Mesodermal cell (in vitro differentiated cells): ENCODE measurements around the gene BTBD1. TPM values are rescaled to one million over a fixed set of nuclear protein-coding genes. Genes with fewer than 3 reads are reported as not detected.

Source experiments
- H3K27ac ChIP-seq: 2 replicates; pipeline ENCODE4 v1.7.0; 2013; ENCODE audit warnings: mild to moderate bottlenecking, low read depth, low read length, moderate library complexity; ENCODE audit not compliant: severe bottlenecking
- H3K36me3 ChIP-seq: 2 replicates; pipeline ENCODE4 v1.7.1; 2013; ENCODE audit warnings: mild to moderate bottlenecking, low read length, moderate library complexity; ENCODE audit not compliant: control insufficient read depth, insufficient read depth
- H3K4me1 ChIP-seq: one replicate; pipeline ENCODE4 v1.7.1; 2013; ENCODE audit warnings: mild to moderate bottlenecking, low read length; ENCODE audit not compliant: insufficient read depth, control insufficient read depth, poor library complexity, severe bottlenecking
- H3K4me3 ChIP-seq: 2 replicates; pipeline ENCODE4 v1.7.0; 2013; ENCODE audit warnings: low read length, control low read depth, mild to moderate bottlenecking; ENCODE audit not compliant: insufficient read depth, poor library complexity, severe bottlenecking; ENCODE audit errors: extremely low read depth
- H3K9me3 ChIP-seq: 2 replicates; pipeline ENCODE4 v1.7.1; 2013; ENCODE audit warnings: mild to moderate bottlenecking, low read length, moderate library complexity; ENCODE audit not compliant: control insufficient read depth
- WGBS, 2 experiments: methylation state at CpG; one replicate each; pipeline ENCODE4 v1.1.5; 2013; ENCODE audit warnings: missing lambda C conversion rate in 2 of 2; ENCODE audit not compliant: insufficient coverage in 2 of 2; 5-methylcytosine and 5-hydroxymethylcytosine counted together
- polyA plus RNA-seq, 2 experiments: library from polyadenylated mRNA; stranded (reverse); fragments of 50-300 nt; gene quantifications; one replicate each; pipeline ENCODE4 v1.2.3, GENCODE V29; 2013

The BTBD1 gene
- 55.3 TPM for polyA plus RNA-seq (2013, experiment 1 of 2)
- polyA plus RNA-seq (2013, experiment 2 of 2), result 55.4 TPM

GRCh38 chr15:83066734-83067637 is at the start of gene BTBD1:
TSS of gene BTBD1 (minus strand) at chr15:83067252. CDS start at chr15:83067151, 101 bp downstream.
- peak within 1 kb of the TSS; percentile 94 for H3K4me3 ChIP-seq
- peaks cover 16% of the 10 kb centered on the region for H3K4me1 ChIP-seq
- H3K36me3 ChIP-seq, result peaks cover 20% of the 10 kb centered on the region
- peak within 1 kb of the TSS; percentile 91 for H3K27ac ChIP-seq
- WGBS, 2 experiments, result 1 to 2% methylated on average over 51 to 71 of the region's 90 CpGs
- no peaks in the 10 kb centered on the region for H3K9me3 ChIP-seq

GRCh38 chr15:83115831-83116565 is 48.9 kb upstream of the BTBD1 start:
- Histone ChIP-seq H3K4me1 (peaks cover 19% of the 10 kb centered on the region), H3K36me3 (peaks cover 11% of the 10 kb centered on the region), H3K4me3 (no peak overlapping the region), H3K27ac (no peak overlapping the region), H3K9me3 (no peaks in the 10 kb centered on the region)
- WGBS, 2 experiments, result 94 to 95% methylated on average over 7 to 8 of the region's 11 CpGs

- Histone ChIP-seq H3K9me3 (no peaks in the 10 kb centered on the region), H3K27ac (no peak overlapping the region), H3K4me3 (no peak overlapping the region), H3K36me3 (peaks cover 5% of the 10 kb centered on the region), H3K4me1 (peaks cover 19% of the 10 kb centered on the region)
- 100% methylated on average over 1 of the region's 3 CpGs for WGBS, 2 experiments
These were observed 48.4 kb upstream of the BTBD1 start for GRCh38 chr15:83115410-83115809.

GRCh38 chr15:83114856-83115255 is 47.8 kb upstream of the BTBD1 start:
- H3K27ac ChIP-seq, result no peak overlapping the region
- H3K9me3 ChIP-seq, result no peaks in the 10 kb centered on the region
- H3K36me3 ChIP-seq, result peaks cover 5% of the 10 kb centered on the region
- H3K4me1 ChIP-seq, result peaks cover 19% of the 10 kb centered on the region
- no peak overlapping the region for H3K4me3 ChIP-seq
- 93 to 100% methylated on average over 6 of the region's 6 CpGs for WGBS, 2 experiments

- no peak overlapping the region for H3K4me3 ChIP-seq
- peaks cover 5% of the 10 kb centered on the region for H3K36me3 ChIP-seq
- H3K27ac ChIP-seq, result no peak overlapping the region
- 87 to 93% methylated on average over 5 of the region's 5 CpGs for WGBS, 2 experiments
- H3K9me3 ChIP-seq, result no peaks in the 10 kb centered on the region
- H3K4me1 ChIP-seq, result peaks cover 19% of the 10 kb centered on the region
These were observed 47.0 kb upstream of the BTBD1 start for GRCh38 chr15:83113881-83114674.

GRCh38 chr15:83112956-83113299 is 45.9 kb upstream of the BTBD1 start:
- H3K4me3 ChIP-seq, result no peak overlapping the region
- 76 to 80% methylated on average over 3 of the region's 3 CpGs for WGBS, 2 experiments
- H3K36me3 ChIP-seq, result peaks cover 5% of the 10 kb centered on the region
- peaks cover 22% of the 10 kb centered on the region for H3K4me1 ChIP-seq
- no peak overlapping the region for H3K27ac ChIP-seq
- no peaks in the 10 kb centered on the region for H3K9me3 ChIP-seq

- 78 to 82% methylated on average over 6 of the region's 8 CpGs for WGBS, 2 experiments
- Histone ChIP-seq H3K36me3 (peaks cover 5% of the 10 kb centered on the region), H3K4me1 (peaks cover 22% of the 10 kb centered on the region), H3K27ac (peak overlapping the region; percentile 37), H3K9me3 (no peaks in the 10 kb centered on the region), H3K4me3 (no peak overlapping the region)
These were observed 45.3 kb upstream of the BTBD1 start for GRCh38 chr15:83112233-83112955.

GRCh38 chr15:83111149-83111548 is 44.1 kb upstream of the BTBD1 start:
- 95 to 97% methylated on average over 3 of the region's 3 CpGs for WGBS, 2 experiments
- H3K9me3 ChIP-seq, result no peaks in the 10 kb centered on the region
- no peak overlapping the region for H3K4me3 ChIP-seq
- peaks cover under 1% of the 10 kb centered on the region for H3K36me3 ChIP-seq
- no peak overlapping the region for H3K27ac ChIP-seq
- H3K4me1 ChIP-seq, result peaks cover 22% of the 10 kb centered on the region

GRCh38 chr15:83110381-83110780 is 43.3 kb upstream of the BTBD1 start:
- WGBS, 2 experiments, result 90 to 95% methylated on average over 2 to 3 of the region's 3 CpGs
- no peaks in the 10 kb centered on the region for H3K36me3 ChIP-seq
- no peaks in the 10 kb centered on the region for H3K9me3 ChIP-seq
- H3K4me3 ChIP-seq, result no peak overlapping the region
- H3K27ac ChIP-seq, result no peak overlapping the region
- peaks cover 22% of the 10 kb centered on the region for H3K4me1 ChIP-seq

- no peak overlapping the region for H3K27ac ChIP-seq
- no peak overlapping the region for H3K4me3 ChIP-seq
- peaks cover 22% of the 10 kb centered on the region for H3K4me1 ChIP-seq
- no peaks in the 10 kb centered on the region for H3K36me3 ChIP-seq
- no peaks in the 10 kb centered on the region for H3K9me3 ChIP-seq
- 93% methylated on average over 11 to 12 of the region's 12 CpGs for WGBS, 2 experiments
These were observed 42.5 kb upstream of the BTBD1 start for GRCh38 chr15:83109532-83109931.
